Upper lobe of right lung (tissue), 1 donor: ENCODE data around the gene RTP3. TPM values are rescaled to one million over a fixed set of nuclear protein-coding genes. Genes with fewer than 3 reads are reported as not detected.

Experiments
- ATAC-seq: fragments of 200-7000 bp; cut with Tn5 transposase; one replicate; pipeline ENCODE4 v1.9.1; 2020; ENCODE audit warnings: mild to moderate bottlenecking, moderate library complexity
- DNase-seq: peaks from one replicate; pipeline ENCODE4 v3.0.0-alpha.2; 2020
- H3K27ac ChIP-seq: fragments of 200-600 bp; one replicate; pipeline ENCODE4 v1.8.0; 2022
- H3K27me3 ChIP-seq: fragments of 200-600 bp; one replicate; pipeline ENCODE4 v1.8.0; 2022; ENCODE audit warnings: mild to moderate bottlenecking
- H3K36me3 ChIP-seq: fragments of 200-600 bp; one replicate; pipeline ENCODE4 v1.8.0; 2022
- H3K4me1 ChIP-seq: fragments of 200-600 bp; one replicate; pipeline ENCODE4 v1.8.0; 2022
- H3K4me3 ChIP-seq: fragments of 200-600 bp; one replicate; pipeline ENCODE4 v1.8.0; 2022; ENCODE audit warnings: mild to moderate bottlenecking
- H3K9me3 ChIP-seq: fragments of 200-600 bp; one replicate; pipeline ENCODE4 v1.8.0; 2022
- CTCF ChIP-seq: fragments of 200-600 bp; IDR thresholded peaks from one replicate; pipeline ENCODE4 v1.8.0; 2022; ENCODE audit warnings: antibody characterized with exemption
- intact Hi-C: fragments of 100-400 bp; cut with DNase I; formaldehyde crosslinking; loops from one replicate; pipeline ENCODE4 v1.11.0; 2022
- total RNA-seq: library from RNA; stranded (reverse); fragmentation: NEBNext Ultra II Directional; extraction: Animal tissue kit (Norgen Biotek cat#: 25700); gene quantifications from one replicate; pipeline ENCODE4 v1.2.1, GENCODE V29; 2021
- donor health status: DM: no; HTN: yes; CAD: no; lungs with severe emphysema.

The RTP3 gene
- total RNA-seq, 1 donor from 2014 or later: not detected

GRCh38 chr3:46482632-46483350 is 15.0 kb upstream of the RTP3 start:
- no peaks in the 10 kb centered on the region for H3K27me3 ChIP-seq
- no peak for ATAC-seq
- H3K4me1 ChIP-seq: no peaks in the 10 kb centered on the region
- H3K4me3 ChIP-seq: no peak overlapping the region
- no peak for TF ChIP-seq CTCF
- H3K27ac ChIP-seq: no peak overlapping the region
- H3K36me3 ChIP-seq: no peaks in the 10 kb centered on the region
- DNase-seq: no peak
- H3K9me3 ChIP-seq: no peaks in the 10 kb centered on the region
- intact Hi-C loops: no loop called here

GRCh38 chr3:46483825-46484224 is 14.0 kb upstream of the RTP3 start:
- TF ChIP-seq CTCF: no peak
- no peak for ATAC-seq

GRCh38 chr3:46484388-46484787 is 13.4 kb upstream of the RTP3 start:
- Histone ChIP-seq H3K27me3 (no peaks in the 10 kb centered on the region), H3K36me3 (no peaks in the 10 kb centered on the region), H3K27ac (no peak overlapping the region), H3K4me3 (no peak overlapping the region), H3K9me3 (no peaks in the 10 kb centered on the region), H3K4me1 (peaks cover 6% of the 10 kb centered on the region)
- DNase-seq (no peak), ATAC-seq (no peak)
- intact Hi-C loops: no loop called here
- TF ChIP-seq CTCF: no peak

More at GRCh38 chr3:46483825-46484224, 14.0 kb upstream of the RTP3 start:
- Histone ChIP-seq H3K27me3 (no peaks in the 10 kb centered on the region), H3K4me1 (peaks cover under 1% of the 10 kb centered on the region), H3K9me3 (no peaks in the 10 kb centered on the region), H3K36me3 (no peaks in the 10 kb centered on the region), H3K27ac (no peak overlapping the region), H3K4me3 (no peak overlapping the region)
- intact Hi-C loops: no loop called here
- DNase-seq: no peak

- DNase-seq (no peak), ATAC-seq (peak; percentile 61)
- Histone ChIP-seq H3K27ac (no peak overlapping the region), H3K36me3 (no peaks in the 10 kb centered on the region), H3K4me3 (no peak overlapping the region), H3K9me3 (no peaks in the 10 kb centered on the region), H3K27me3 (no peaks in the 10 kb centered on the region), H3K4me1 (peaks cover 7% of the 10 kb centered on the region)
- intact Hi-C loops: no loop called here
- TF ChIP-seq CTCF: no peak
Measured at GRCh38 chr3:46484911-46485778, 12.6 kb upstream of the RTP3 start.

GRCh38 chr3:46485779-46486175 is 12.0 kb upstream of the RTP3 start:
- DNase-seq (no peak), ATAC-seq (no peak)
- TF ChIP-seq CTCF: no peak
- H3K9me3 ChIP-seq: no peaks in the 10 kb centered on the region
- peaks cover 7% of the 10 kb centered on the region for H3K4me1 ChIP-seq
- no peaks in the 10 kb centered on the region for H3K27me3 ChIP-seq
- intact Hi-C loops: no loop called here
- no peak overlapping the region for H3K27ac ChIP-seq
- no peaks in the 10 kb centered on the region for H3K36me3 ChIP-seq
- H3K4me3 ChIP-seq: no peak overlapping the region
